Measurements from ENCODE around the gene GOT2.
"Not testable (repeated sequence)": the region's sequence is repeated elsewhere in the genome, so short reads cannot be mapped to it uniquely, and the experiment has no call there.

DNA sequence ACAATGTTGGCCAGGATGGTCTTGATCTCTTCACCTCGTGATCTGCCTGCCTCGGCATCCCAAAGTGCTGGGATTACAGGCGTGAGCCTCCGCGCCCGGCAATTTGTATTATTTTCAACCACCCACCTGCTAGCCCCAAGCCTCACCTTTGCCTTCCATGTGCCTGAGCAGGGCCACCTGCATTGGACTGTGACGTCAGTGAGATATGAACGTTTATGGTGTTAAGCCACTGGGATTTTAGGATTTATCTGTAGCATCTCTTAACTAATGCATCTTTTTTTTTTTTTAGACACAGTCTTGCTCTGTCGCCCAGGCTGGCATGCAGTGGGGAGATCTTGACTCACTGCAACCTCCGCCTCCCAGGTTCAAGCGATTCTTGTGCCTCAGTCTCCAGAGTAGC is 74.2 kb downstream of the GOT2 start:
- TF ChIP-seq POLR2A (IDR thresholded peaks at IDR 0.05): not testable (repeated sequence)
- TF ChIP-seq, protein P1, sequence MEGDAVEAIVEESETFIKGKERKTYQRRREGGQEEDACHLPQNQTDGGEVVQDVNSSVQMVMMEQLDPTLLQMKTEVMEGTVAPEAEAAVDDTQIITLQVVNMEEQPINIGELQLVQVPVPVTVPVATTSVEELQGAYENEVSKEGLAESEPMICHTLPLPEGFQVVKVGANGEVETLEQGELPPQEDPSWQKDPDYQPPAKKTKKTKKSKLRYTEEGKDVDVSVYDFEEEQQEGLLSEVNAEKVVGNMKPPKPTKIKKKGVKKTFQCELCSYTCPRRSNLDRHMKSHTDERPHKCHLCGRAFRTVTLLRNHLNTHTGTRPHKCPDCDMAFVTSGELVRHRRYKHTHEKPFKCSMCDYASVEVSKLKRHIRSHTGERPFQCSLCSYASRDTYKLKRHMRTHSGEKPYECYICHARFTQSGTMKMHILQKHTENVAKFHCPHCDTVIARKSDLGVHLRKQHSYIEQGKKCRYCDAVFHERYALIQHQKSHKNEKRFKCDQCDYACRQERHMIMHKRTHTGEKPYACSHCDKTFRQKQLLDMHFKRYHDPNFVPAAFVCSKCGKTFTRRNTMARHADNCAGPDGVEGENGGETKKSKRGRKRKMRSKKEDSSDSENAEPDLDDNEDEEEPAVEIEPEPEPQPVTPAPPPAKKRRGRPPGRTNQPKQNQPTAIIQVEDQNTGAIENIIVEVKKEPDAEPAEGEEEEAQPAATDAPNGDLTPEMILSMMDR (IDR thresholded peaks at IDR 0.05 in 8 of 11, conservative IDR thresholded peaks at IDR 0.05 in 3 of 11): not testable (repeated sequence)

Measured in spleen (tissue), 7 donors.